ENCODE measurements around the gene GSN. TPM values are rescaled to one million over a fixed set of nuclear protein-coding genes. Genes with fewer than 3 reads are reported as not detected.

The GSN gene
- total and polyA plus RNA-seq, 2 of the 13 experiments (the other 11 are each of a cell fraction or from before 2014, with no cell fraction given) = 294 to 307 TPM

- TF ChIP-seq ZNF513 (CRISPR knock-in tag; conservative IDR thresholded peaks at IDR 0.05) = no peak
- peak; percentile 57; the same call in 1 of the 2 replicates for TF ChIP-seq HHEX (CRISPR knock-in tag; IDR thresholded peaks at IDR 0.05)
- peak; percentile 76 for TF ChIP-seq ZMYM4 (CRISPR knock-in tag; IDR thresholded peaks at IDR 0.05)
- TF ChIP-seq ZNF256 (CRISPR knock-in tag; conservative IDR thresholded peaks at IDR 0.05) = no peak
- TF ChIP-seq THRA (CRISPR knock-in tag; IDR thresholded peaks at IDR 0.05; ENCODE audit: borderline replicate concordance) = peak; percentile 96
- peak; percentile 83 for TF ChIP-seq KAT8 (CRISPR knock-in tag; IDR thresholded peaks at IDR 0.05)
- TF ChIP-seq CREM (IDR thresholded peaks at IDR 0.05) = peak; percentile 79; the same call in 1 of the 2 replicates
- TF ChIP-seq CREM (CRISPR knock-in tag; IDR thresholded peaks at IDR 0.05) = no peak
- peak; percentile 44; the same call in 1 of the 2 replicates for TF ChIP-seq SP4 (CRISPR knock-in tag; IDR thresholded peaks at IDR 0.05)
- no peak for TF ChIP-seq FOXK2 (IDR thresholded peaks at IDR 0.05)
- no peak for TF ChIP-seq ZNF549 (CRISPR knock-in tag; IDR thresholded peaks at IDR 0.05)
- peak; percentile 77; the same call in 1 of the 2 replicates for TF ChIP-seq CBX5 (CRISPR knock-in tag; IDR thresholded peaks at IDR 0.05; ENCODE audit: borderline replicate concordance)
- peak; percentile 31; the same call in 1 of the 2 replicates for TF ChIP-seq MIER2 (CRISPR knock-in tag; IDR thresholded peaks at IDR 0.05)
- TF ChIP-seq PATZ1 (CRISPR knock-in tag; IDR thresholded peaks at IDR 0.05) = peak; percentile 94
- TF ChIP-seq ZNF484 (CRISPR knock-in tag; IDR thresholded peaks at IDR 0.05; ENCODE audit: borderline replicate concordance, low read depth) = no peak
- TF ChIP-seq LBX2 (CRISPR knock-in tag; IDR thresholded peaks at IDR 0.05; ENCODE audit: borderline replicate concordance) = no peak
- TF ChIP-seq FOXO1 (CRISPR knock-in tag; IDR thresholded peaks at IDR 0.05) = peak; percentile 89
- TF ChIP-seq BCL6 (CRISPR knock-in tag; IDR thresholded peaks at IDR 0.05) = peak; percentile 90
- TF ChIP-seq ZNF354B (CRISPR knock-in tag; IDR thresholded peaks at IDR 0.05) = peak; percentile 57; the same call in 1 of the 2 replicates
- no peak; the same call in none of the 2 replicates for TF ChIP-seq ZFP91 (CRISPR knock-in tag; IDR thresholded peaks at IDR 0.05; ENCODE audit: borderline replicate concordance)
- TF ChIP-seq TFDP2 (CRISPR knock-in tag; IDR thresholded peaks at IDR 0.05) = peak; percentile 14; the same call in 1 of the 2 replicates
Observed at GRCh38 chr9:121296213-121297127, 28.5 kb downstream of the GSN start (continued).

All from HepG2 (cell line).